GM12878 (cell line): ENCODE measurements around the gene STKLD1. TPM values are rescaled to one million over a fixed set of nuclear protein-coding genes. Genes with fewer than 3 reads are reported as not detected.

ENCODE experiments used
- ATAC-seq: fragments of 200-7000 bp; cut with Tn5 transposase; 3 replicates; pipeline ENCODE4 v1.9.1; 2020; ENCODE audit warnings: mild to moderate bottlenecking, moderate library complexity
- BruUV-seq: library from RNA; stranded (reverse); fragments of 400-500 nt; replicated peaks from 2 replicates; lab custom pipeline; 2021; lab: Mats Ljungman, UMichigan
- CTCF ChIA-PET: fragments of 300-600 bp; sonication (Branson Sonifier 250); formaldehyde crosslinking; extraction: SDS; loops from one replicate; lab custom pipeline; 2021; ENCODE audit warnings: inconsistent platforms; lab: Yijun Ruan, JAX
- POLR2A ChIA-PET: fragments of 350-600 bp; formaldehyde crosslinking; extraction: SDS; loops from one replicate; lab custom pipeline; 2021; ENCODE audit warnings: inconsistent platforms; lab: Charles Lee
- RAD21 ChIA-PET: fragments of 300-600 bp; sonication (Branson Sonifier 250); formaldehyde crosslinking; loops from one replicate; lab custom pipeline; 2023; ENCODE audit warnings: antibody characterized with exemption; ENCODE audit not compliant: unreplicated experiment; lab: Charles Lee
- SMC1A ChIA-PET: fragments of 300-600 bp; sonication (Branson Sonifier 250); formaldehyde crosslinking; loops from one replicate; lab custom pipeline; 2023; ENCODE audit not compliant: unreplicated experiment, uncharacterized antibody; lab: Charles Lee
- DNase-seq: peaks from one replicate; pipeline ENCODE4 v3.0.0-alpha.2; 2011; ENCODE audit warnings: low read depth, low spot score
- FAIRE-seq: peaks from 3 replicates; lab custom pipeline; 2011; peaks lifted over from hg19 to GRCh38; lab: Jason Lieb, UNC
- H2AFZ ChIP-seq: 2 replicates; pipeline ENCODE4 v1.6.0; 2011; ENCODE audit warnings: low read depth, low read length, control low read depth; ENCODE audit not compliant: control insufficient read depth
- H3K27ac ChIP-seq: 2 replicates; pipeline ENCODE4 v1.5.1; 2011; ENCODE audit warnings: control low read depth; ENCODE audit not compliant: control insufficient read depth, insufficient read depth
- H3K27me3 ChIP-seq, 2 experiments: replicated peaks in 1 of 2; 2 replicates each; pipeline versions ENCODE4 v1.6.0 to v1.6.1; 2011; ENCODE audit warnings: low read length in 1 of 2; ENCODE audit not compliant: control insufficient read depth in 2 of 2, insufficient read depth in 2 of 2
- H3K36me3 ChIP-seq, 2 experiments: 2 replicates each; pipeline ENCODE4 v1.5.1; 2011; ENCODE audit warnings: low read length in 1 of 2; ENCODE audit not compliant: control insufficient read depth in 2 of 2, insufficient read depth in 2 of 2
- H3K4me1 ChIP-seq: 2 replicates; pipeline ENCODE4 v1.6.1; 2011; ENCODE audit warnings: mild to moderate bottlenecking, low read length, moderate library complexity, mixed read lengths; ENCODE audit not compliant: control insufficient read depth, insufficient read depth
- H3K4me2 ChIP-seq: 2 replicates; pipeline ENCODE4 v1.6.0; 2011; ENCODE audit warnings: control low read depth; ENCODE audit not compliant: control insufficient read depth, insufficient read depth
- H3K4me3 ChIP-seq: fragments of 200-600 bp; sonication (generic); 2 replicates; pipeline ENCODE4 v1.5.1; 2016
- H3K79me2 ChIP-seq: 2 replicates; pipeline ENCODE4 v1.6.0; 2011; ENCODE audit warnings: low read length; ENCODE audit not compliant: control insufficient read depth, insufficient read depth
- H3K9ac ChIP-seq: 2 replicates; pipeline ENCODE4 v1.8.0; 2011; ENCODE audit warnings: low read length, control low read depth, mixed read lengths; ENCODE audit not compliant: control insufficient read depth, insufficient read depth
- H3K9me3 ChIP-seq: replicated peaks from 3 replicates; pipeline ENCODE4 v1.5.1; 2011; ENCODE audit warnings: mild to moderate bottlenecking, low read length; ENCODE audit not compliant: control insufficient read depth, insufficient read depth
- H4K20me1 ChIP-seq: 2 replicates; pipeline ENCODE4 v1.6.0; 2011; ENCODE audit not compliant: control insufficient read depth, insufficient read depth
- CBX3 ChIP-seq: fragments of 200-600 bp; sonication (generic); IDR thresholded peaks from 2 replicates; pipeline ENCODE4 v1.6.1; 2016; ENCODE audit warnings: low read depth, borderline replicate concordance
- CHD4 ChIP-seq: fragments of 200-600 bp; sonication (generic); IDR thresholded peaks from 2 replicates; pipeline ENCODE4 v1.6.1; 2016; ENCODE audit warnings: mild to moderate bottlenecking
- CREB1 ChIP-seq: IDR thresholded peaks from 2 replicates; pipeline ENCODE4 v1.6.1; 2012; ENCODE audit warnings: low read depth, mild to moderate bottlenecking, inconsistent platforms
- EGR1 ChIP-seq, 2 experiments: IDR thresholded peaks; 1 replicate in 1 of 2; 2 replicates in 1 of 2; pipeline ENCODE4 v1.6.1; 2011 to 2012; ENCODE audit warnings: low read depth in 2 of 2, low read length in 2 of 2, borderline replicate concordance in 1 of 2, mild to moderate bottlenecking in 1 of 2, moderate library complexity in 1 of 2
- LARP7 ChIP-seq: fragments of 450-650 bp; IDR thresholded peaks from 2 replicates; pipeline ENCODE4 v1.6.1; 2017; ENCODE audit warnings: mild to moderate bottlenecking
- NFYB ChIP-seq: IDR thresholded peaks from 2 replicates; pipeline ENCODE4 v1.6.1; 2011; ENCODE audit warnings: low read depth, mild to moderate bottlenecking, low read length, improper control_type of control experiment, moderate library complexity; ENCODE audit not compliant: insufficient read depth
- NR2C2 ChIP-seq: IDR thresholded peaks from 2 replicates; pipeline ENCODE4 v1.6.1; 2011; ENCODE audit warnings: borderline replicate concordance, low read depth; ENCODE audit not compliant: control insufficient read depth, insufficient read length
- SMARCA5 ChIP-seq: fragments of 450-650 bp; IDR thresholded peaks from 2 replicates; pipeline ENCODE4 v1.6.1; 2017; ENCODE audit warnings: mild to moderate bottlenecking
- STAT3 ChIP-seq: IDR thresholded peaks from 2 replicates; pipeline ENCODE4 v1.6.1; 2011; ENCODE audit warnings: low read depth, low read length, improper control_type of control experiment
- WGBS: methylation state at CpG from one replicate; pipeline ENCODE4 v1.1.6; 2016; ENCODE audit warnings: low lambda C conversion rate; ENCODE audit not compliant: insufficient replicate concordance, insufficient coverage; ENCODE audit errors: missing lambda C conversion rate; 5-methylcytosine and 5-hydroxymethylcytosine counted together
- in situ Hi-C: fragments of 300-500 bp; cut with MboI; formaldehyde crosslinking; loops from 9 replicates; pipeline ENCODE4 v1.14.3; 2018; ENCODE audit warnings: mixed read lengths
- intact Hi-C: fragments of 100-400 bp; cut with micrococcal nuclease; formaldehyde crosslinking; loops from one replicate; pipeline ENCODE4 v1.14.2; 2022; ENCODE audit not compliant: unreplicated experiment
- polyA plus RNA-seq, 11 experiments: library from polyadenylated mRNA; depleted of rRNA in 4 of 11; unstranded in 6 of 11; stranded (reverse) in 5 of 11; fragments of >200 nt; fragmentation: Nextera tagmentation in 4 of 11; fragmentation: Illumina TruSeq in 1 of 11; extraction: Ambion mirVana in 4 of 11; extraction: Trizol in 1 of 11; gene quantifications; 1 replicate in 1 of 11; 2 replicates in 10 of 11; pipeline versions ENCODE4 v1.2.1 to v1.2.3, GENCODE V29; 2011 to 2016; ENCODE audit warnings: inconsistent platforms in 2 of 11, missing spikeins in 2 of 11, low read depth in 1 of 11
- total RNA-seq, 4 experiments: library from RNA; depleted of rRNA in 3 of 4; stranded (reverse); fragments of >200 nt in 3 of 4; fragmentation: Illumina TruSeq in 1 of 4; extraction: Trizol in 1 of 4; gene quantifications; 2 replicates each; pipeline versions ENCODE4 v1.2.1 to v1.2.3, GENCODE V29; 2013 to 2021
- TF ChIP-seq, protein P1 (sequence below): fragments of 450-650 bp; formaldehyde crosslinking; IDR thresholded peaks from 2 replicates; pipeline ENCODE4 v1.4.0; 2022; ENCODE audit warnings: mild to moderate bottlenecking, moderate library complexity
- TF ChIP-seq, protein P2 (sequence below): IDR thresholded peaks from 2 replicates; pipeline ENCODE4 v1.6.1; 2011; ENCODE audit warnings: mild to moderate bottlenecking, low read depth, low read length, moderate library complexity; ENCODE audit not compliant: insufficient replicate concordance
- TF ChIP-seq, protein P3 (sequence below): IDR thresholded peaks from 2 replicates; pipeline ENCODE4 v1.6.1; 2012; ENCODE audit warnings: mild to moderate bottlenecking, low read depth, low read length
- TF ChIP-seq, protein P4 (sequence below): IDR thresholded peaks from 2 replicates; pipeline ENCODE4 v1.6.1; 2012; ENCODE audit warnings: low read depth, low read length, improper control_type of control experiment

Gene STKLD1
- total and polyA plus RNA-seq, 10 of the 15 experiments (the other 5 are each of a cell fraction or from before 2014, with no cell fraction given) = 0.07 to 0.40 (median 0.29) TPM; not detected in 4

DNA sequence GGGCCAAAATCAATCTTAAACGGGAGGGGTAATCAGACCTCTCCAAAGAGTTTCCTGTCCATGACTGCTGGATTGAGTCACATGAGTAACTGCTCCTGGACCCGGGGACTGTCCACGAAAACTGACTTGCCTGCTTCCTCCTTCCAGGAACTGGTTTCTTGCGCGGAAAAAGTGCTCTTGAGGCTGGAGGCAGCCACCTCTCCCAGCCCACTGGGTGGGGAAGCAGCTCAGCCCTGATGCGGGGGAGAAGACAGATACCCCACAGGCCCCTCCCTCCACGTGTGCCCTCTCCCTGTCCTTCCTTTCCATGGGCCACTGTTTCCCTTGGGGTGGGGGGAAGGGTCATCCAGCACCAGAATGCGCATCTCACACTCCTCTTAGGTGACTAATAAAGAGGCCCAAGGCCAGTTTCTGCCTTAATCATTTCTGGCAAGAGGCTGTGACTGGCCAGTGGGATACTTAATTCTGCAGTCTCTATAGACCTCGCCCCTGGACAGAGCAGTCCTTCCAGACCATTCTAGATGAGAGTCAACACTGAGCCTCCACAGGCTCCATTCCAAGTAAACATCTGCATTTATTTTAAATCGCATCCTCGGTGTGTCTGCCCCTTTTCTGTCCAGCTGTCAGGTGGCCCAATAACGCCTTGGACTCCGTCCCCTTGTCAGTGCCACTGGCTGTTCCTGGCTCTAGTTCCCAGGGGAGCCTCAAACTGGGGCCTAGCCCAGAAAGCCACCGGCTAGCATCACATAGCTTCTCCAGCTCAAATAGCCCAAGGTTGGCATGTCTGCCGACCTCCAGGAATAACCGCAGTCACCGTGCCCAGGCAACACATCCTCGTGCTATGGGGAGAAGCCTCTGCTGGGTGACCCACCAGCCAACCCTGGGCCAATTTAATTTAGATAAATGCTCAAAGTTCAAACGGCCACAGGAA, 29.6 kb downstream of the STKLD1 start:
- Histone ChIP-seq H3K79me2 (no peaks in the 10 kb centered on the region), H3K4me1 (no peaks in the 10 kb centered on the region), H3K4me2 (no peak overlapping the region), H3K9ac (no peak overlapping the region), H3K4me3 (no peak overlapping the region), H3K27ac (no peak overlapping the region), H4K20me1 (no peaks in the 10 kb centered on the region; the same call in 1 of the 2 replicates), H2AFZ (no peak overlapping the region), H3K27me3 (no peaks in the 10 kb centered on the region), H3K36me3 (peaks cover 31 to 33% of the 10 kb centered on the region in 2 experiments; a peak in 3 of 4 replicates), H3K9me3 (no peaks in the 10 kb centered on the region)
- FAIRE-seq (no peak), ATAC-seq (no peak), DNase-seq (no peak)
- ChIA-PET SMC1A (interaction anchor here (1.3 to 1.7 kb wide), 2 partner anchors 18 to 32 kb away, joined by 3 read pairs; no protein-coding TSS in a partner anchor), POLR2A (no interaction called here), CTCF (interaction anchor here (0.6 to 1.4 kb wide), 8 partner anchors 10 to 249 kb away, joined by 3 to 5 read pairs (median 4); no protein-coding TSS in a partner anchor), RAD21 (interaction anchor here (1.5 kb wide), 1 partner anchor 54 kb away, joined by 3 read pairs; no protein-coding TSS in a partner anchor)
- 86% methylated on average over 19 of the region's 19 CpGs for WGBS
- in situ Hi-C loops = loop anchor here (5.0 kb wide), 1 partner anchor 77 kb away; no protein-coding TSS in a partner anchor
- BruUV-seq = no TSS peak
- intact Hi-C loops = no loop called here
- TF ChIP-seq SMARCA5 = no peak
- no peak for TF ChIP-seq CBX3
- TF ChIP-seq, protein P1, sequence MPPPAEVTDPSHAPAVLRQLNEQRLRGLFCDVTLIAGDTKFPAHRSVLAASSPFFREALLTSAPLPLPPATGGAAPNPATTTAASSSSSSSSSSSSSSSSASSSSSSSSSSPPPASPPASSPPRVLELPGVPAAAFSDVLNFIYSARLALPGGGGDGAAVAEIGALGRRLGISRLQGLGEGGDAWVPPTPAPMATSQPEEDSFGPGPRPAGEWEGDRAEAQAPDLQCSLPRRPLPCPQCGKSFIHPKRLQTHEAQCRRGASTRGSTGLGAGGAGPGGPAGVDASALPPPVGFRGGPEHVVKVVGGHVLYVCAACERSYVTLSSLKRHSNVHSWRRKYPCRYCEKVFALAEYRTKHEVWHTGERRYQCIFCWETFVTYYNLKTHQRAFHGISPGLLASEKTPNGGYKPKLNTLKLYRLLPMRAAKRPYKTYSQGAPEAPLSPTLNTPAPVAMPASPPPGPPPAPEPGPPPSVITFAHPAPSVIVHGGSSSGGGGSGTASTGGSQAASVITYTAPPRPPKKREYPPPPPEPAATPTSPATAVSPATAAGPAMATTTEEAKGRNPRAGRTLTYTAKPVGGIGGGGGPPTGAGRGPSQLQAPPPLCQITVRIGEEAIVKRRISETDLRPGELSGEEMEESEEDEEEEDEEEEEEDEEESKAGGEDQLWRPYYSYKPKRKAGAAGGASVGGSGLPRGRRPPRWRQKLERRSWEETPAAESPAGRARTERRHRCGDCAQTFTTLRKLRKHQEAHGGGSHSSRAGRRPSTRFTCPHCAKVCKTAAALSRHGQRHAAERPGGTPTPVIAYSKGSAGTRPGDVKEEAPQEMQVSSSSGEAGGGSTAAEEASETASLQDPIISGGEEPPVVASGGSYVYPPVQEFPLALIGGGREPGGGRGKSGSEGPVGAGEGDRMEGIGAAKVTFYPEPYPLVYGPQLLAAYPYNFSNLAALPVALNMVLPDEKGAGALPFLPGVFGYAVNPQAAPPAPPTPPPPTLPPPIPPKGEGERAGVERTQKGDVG (CRISPR knock-in tag) = no peak
- no peak for TF ChIP-seq NR2C2
- TF ChIP-seq, protein P2, sequence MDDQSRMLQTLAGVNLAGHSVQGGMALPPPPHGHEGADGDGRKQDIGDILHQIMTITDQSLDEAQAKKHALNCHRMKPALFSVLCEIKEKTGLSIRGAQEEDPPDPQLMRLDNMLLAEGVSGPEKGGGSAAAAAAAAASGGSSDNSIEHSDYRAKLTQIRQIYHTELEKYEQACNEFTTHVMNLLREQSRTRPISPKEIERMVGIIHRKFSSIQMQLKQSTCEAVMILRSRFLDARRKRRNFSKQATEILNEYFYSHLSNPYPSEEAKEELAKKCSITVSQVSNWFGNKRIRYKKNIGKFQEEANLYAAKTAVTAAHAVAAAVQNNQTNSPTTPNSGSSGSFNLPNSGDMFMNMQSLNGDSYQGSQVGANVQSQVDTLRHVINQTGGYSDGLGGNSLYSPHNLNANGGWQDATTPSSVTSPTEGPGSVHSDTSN = no peak
- TF ChIP-seq, protein P3, sequence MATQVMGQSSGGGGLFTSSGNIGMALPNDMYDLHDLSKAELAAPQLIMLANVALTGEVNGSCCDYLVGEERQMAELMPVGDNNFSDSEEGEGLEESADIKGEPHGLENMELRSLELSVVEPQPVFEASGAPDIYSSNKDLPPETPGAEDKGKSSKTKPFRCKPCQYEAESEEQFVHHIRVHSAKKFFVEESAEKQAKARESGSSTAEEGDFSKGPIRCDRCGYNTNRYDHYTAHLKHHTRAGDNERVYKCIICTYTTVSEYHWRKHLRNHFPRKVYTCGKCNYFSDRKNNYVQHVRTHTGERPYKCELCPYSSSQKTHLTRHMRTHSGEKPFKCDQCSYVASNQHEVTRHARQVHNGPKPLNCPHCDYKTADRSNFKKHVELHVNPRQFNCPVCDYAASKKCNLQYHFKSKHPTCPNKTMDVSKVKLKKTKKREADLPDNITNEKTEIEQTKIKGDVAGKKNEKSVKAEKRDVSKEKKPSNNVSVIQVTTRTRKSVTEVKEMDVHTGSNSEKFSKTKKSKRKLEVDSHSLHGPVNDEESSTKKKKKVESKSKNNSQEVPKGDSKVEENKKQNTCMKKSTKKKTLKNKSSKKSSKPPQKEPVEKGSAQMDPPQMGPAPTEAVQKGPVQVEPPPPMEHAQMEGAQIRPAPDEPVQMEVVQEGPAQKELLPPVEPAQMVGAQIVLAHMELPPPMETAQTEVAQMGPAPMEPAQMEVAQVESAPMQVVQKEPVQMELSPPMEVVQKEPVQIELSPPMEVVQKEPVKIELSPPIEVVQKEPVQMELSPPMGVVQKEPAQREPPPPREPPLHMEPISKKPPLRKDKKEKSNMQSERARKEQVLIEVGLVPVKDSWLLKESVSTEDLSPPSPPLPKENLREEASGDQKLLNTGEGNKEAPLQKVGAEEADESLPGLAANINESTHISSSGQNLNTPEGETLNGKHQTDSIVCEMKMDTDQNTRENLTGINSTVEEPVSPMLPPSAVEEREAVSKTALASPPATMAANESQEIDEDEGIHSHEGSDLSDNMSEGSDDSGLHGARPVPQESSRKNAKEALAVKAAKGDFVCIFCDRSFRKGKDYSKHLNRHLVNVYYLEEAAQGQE = no peak
- TF ChIP-seq CREB1 = no peak
- TF ChIP-seq EGR1 (IDR thresholded peaks at IDR 0.05; ENCODE audit: borderline replicate concordance in 1 of 2, low read depth in 2 of 2, low read length in 2 of 2) = no peak
- TF ChIP-seq LARP7 = no peak
- no peak for TF ChIP-seq CHD4
- TF ChIP-seq, protein P4, sequence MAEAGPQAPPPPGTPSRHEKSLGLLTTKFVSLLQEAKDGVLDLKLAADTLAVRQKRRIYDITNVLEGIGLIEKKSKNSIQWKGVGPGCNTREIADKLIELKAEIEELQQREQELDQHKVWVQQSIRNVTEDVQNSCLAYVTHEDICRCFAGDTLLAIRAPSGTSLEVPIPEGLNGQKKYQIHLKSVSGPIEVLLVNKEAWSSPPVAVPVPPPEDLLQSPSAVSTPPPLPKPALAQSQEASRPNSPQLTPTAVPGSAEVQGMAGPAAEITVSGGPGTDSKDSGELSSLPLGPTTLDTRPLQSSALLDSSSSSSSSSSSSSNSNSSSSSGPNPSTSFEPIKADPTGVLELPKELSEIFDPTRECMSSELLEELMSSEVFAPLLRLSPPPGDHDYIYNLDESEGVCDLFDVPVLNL = no peak
- no peak for TF ChIP-seq STAT3
- no peak for TF ChIP-seq NFYB
